Tibial artery (tissue), 4 donors: ENCODE results near the gene PLXNA4.

Experiments used
- DNase-seq, 2 donors: peaks; one replicate each; pipeline ENCODE4 v3.0.0-alpha.2; 2019
- H3K27ac ChIP-seq, 2 donors: fragments of 200-600 bp; sonication (generic) in 1 of 2; 1 replicate in 1 of 2; 2 replicates in 1 of 2; pipeline ENCODE4 v1.5.1; 2018 to 2019; ENCODE audit warnings: mild to moderate bottlenecking in 1 of 2
- H3K27me3 ChIP-seq, 2 donors: fragments of 200-600 bp; sonication (generic) in 1 of 2; one replicate each; pipeline versions ENCODE4 v1.5.1 to v1.6.0; 2016 to 2019
- H3K36me3 ChIP-seq, 3 donors: fragments of 200-600 bp; sonication (generic) in 2 of 3; one replicate each; pipeline ENCODE4 v1.5.1; 2016 to 2019; ENCODE audit warnings: mild to moderate bottlenecking in 2 of 3
- H3K4me1 ChIP-seq, 4 donors: fragments of 200-600 bp; sonication (generic) in 2 of 4; 1 replicate in 3 of 4; 2 replicates in 1 of 4; pipeline ENCODE4 v1.5.1; 2016 to 2019
- H3K4me3 ChIP-seq, 2 donors: fragments of 200-600 bp; sonication (generic) in 1 of 2; 1 replicate in 1 of 2; 2 replicates in 1 of 2; pipeline ENCODE4 v1.5.1; 2018 to 2019; ENCODE audit warnings: mild to moderate bottlenecking in 2 of 2
- H3K9me3 ChIP-seq, 3 donors: fragments of 200-600 bp; sonication (generic) in 1 of 3; one replicate each; pipeline ENCODE4 v1.5.1; 2016 to 2019
- CTCF ChIP-seq, 2 experiments: fragments of 200-600 bp in 1 of 2; fragments of 450-650 bp in 1 of 2; IDR thresholded peaks; one replicate each; pipeline ENCODE4 v1.5.1; 2017 to 2019; ENCODE audit warnings: antibody characterized with exemption in 2 of 2, mild to moderate bottlenecking in 1 of 2, moderate library complexity in 1 of 2
- intact Hi-C: fragments of 100-400 bp; cut with DNase I; formaldehyde crosslinking; loops from one replicate; pipeline ENCODE4 v1.15.0; 2023; ENCODE audit warnings: low total_unique reads

PLXNA4 gene

GRCh38 chr7:132424277-132424676, 152.0 kb downstream of the PLXNA4 start:
- no peak overlapping the region for H3K4me3 ChIP-seq
- H3K36me3 ChIP-seq: no peaks in the 10 kb centered on the region
- H3K27ac ChIP-seq: no peak overlapping the region
- DNase-seq: no peak
- no peaks in the 10 kb centered on the region for H3K27me3 ChIP-seq
- no peak for TF ChIP-seq CTCF (IDR thresholded peaks at IDR 0.05)
- H3K4me1 ChIP-seq: peaks cover 0 to 22% (median 0%) of the 10 kb centered on the region in 4 donors
- no peaks in the 10 kb centered on the region for H3K9me3 ChIP-seq
- intact Hi-C loops: no loop called here

- H3K9me3 ChIP-seq: no peaks in the 10 kb centered on the region
- H3K27ac ChIP-seq: no peak overlapping the region
- no peak for DNase-seq
- intact Hi-C loops: no loop called here
- no peak overlapping the region for H3K4me3 ChIP-seq
- H3K36me3 ChIP-seq: no peaks in the 10 kb centered on the region
- peaks cover 0 to 22% (median 0%) of the 10 kb centered on the region in 4 donors for H3K4me1 ChIP-seq
- no peak for TF ChIP-seq CTCF (IDR thresholded peaks at IDR 0.05)
- H3K27me3 ChIP-seq: no peaks in the 10 kb centered on the region
Measured at GRCh38 chr7:132423594-132424200, 152.6 kb downstream of the PLXNA4 start.

GRCh38 chr7:132422502-132423111, 153.7 kb downstream of the PLXNA4 start:
- no peak for TF ChIP-seq CTCF (IDR thresholded peaks at IDR 0.05)
- Histone ChIP-seq H3K4me1 (peaks cover 0 to 16% (median 0%) of the 10 kb centered on the region in 4 donors), H3K27ac (no peak overlapping the region), H3K9me3 (no peaks in the 10 kb centered on the region), H3K4me3 (no peak overlapping the region), H3K27me3 (no peaks in the 10 kb centered on the region), H3K36me3 (no peaks in the 10 kb centered on the region)
- no peak for DNase-seq
- intact Hi-C loops: no loop called here

- no peak for TF ChIP-seq CTCF (IDR thresholded peaks at IDR 0.05)
- no peaks in the 10 kb centered on the region for H3K27me3 ChIP-seq
- no peak for DNase-seq
- H3K9me3 ChIP-seq: no peaks in the 10 kb centered on the region
- no peaks in the 10 kb centered on the region for H3K36me3 ChIP-seq
- no peak overlapping the region for H3K4me3 ChIP-seq
- no peak overlapping the region for H3K27ac ChIP-seq
- peaks cover 0 to 8% (median 0%) of the 10 kb centered on the region in 4 donors for H3K4me1 ChIP-seq
- intact Hi-C loops: no loop called here
Measured at GRCh38 chr7:132420527-132420926, 155.7 kb downstream of the PLXNA4 start.

GRCh38 chr7:132419542-132419941, 156.7 kb downstream of the PLXNA4 start:
- intact Hi-C loops: no loop called here

More at GRCh38 chr7:132419542-132419941, 156.7 kb downstream of the PLXNA4 start:
- DNase-seq: no peak
- no peak overlapping the region for H3K27ac ChIP-seq
- H3K4me1 ChIP-seq: peaks cover 0 to 4% (median 0%) of the 10 kb centered on the region in 4 donors
- TF ChIP-seq CTCF (IDR thresholded peaks at IDR 0.05): no peak
- no peak overlapping the region for H3K4me3 ChIP-seq
- H3K9me3 ChIP-seq: no peaks in the 10 kb centered on the region
- H3K27me3 ChIP-seq: no peaks in the 10 kb centered on the region
- H3K36me3 ChIP-seq: no peaks in the 10 kb centered on the region
